HepG2 (cell line): ENCODE data around the gene DNAAF8. TPM values are rescaled to one million over a fixed set of nuclear protein-coding genes. Genes with fewer than 3 reads are reported as not detected.

Experiments used
- ATF3 ChIP-seq: sonication (generic); formaldehyde crosslinking; IDR thresholded peaks from 2 replicates; pipeline ENCODE4 v1.4.0; 2020; ENCODE audit warnings: missing genetic modification reagents
- CREB1 ChIP-seq, 2 experiments: fragments of 450-650 bp in 1 of 2; IDR thresholded peaks; 2 replicates each; pipeline ENCODE4 v1.6.1; 2016 to 2017; ENCODE audit warnings: control low read depth in 1 of 2, mild to moderate bottlenecking in 1 of 2, missing compliant biosample characterization in 1 of 2, missing genetic modification characterization in 1 of 2
- ELF4 ChIP-seq: sonication (generic); formaldehyde crosslinking; IDR thresholded peaks from 2 replicates; pipeline ENCODE4 v1.5.0; 2020; ENCODE audit warnings: missing genetic modification reagents, mild to moderate bottlenecking, moderate library complexity, borderline replicate concordance
- GLMP ChIP-seq: sonication (generic); formaldehyde crosslinking; IDR thresholded peaks from 2 replicates; pipeline ENCODE4 v1.9.0; 2021; ENCODE audit warnings: missing genetic modification reagents, mild to moderate bottlenecking, borderline replicate concordance
- HBP1 ChIP-seq: IDR thresholded peaks from 2 replicates; pipeline ENCODE4 v1.6.1; 2016; ENCODE audit warnings: low read depth, control low read depth
- HMG20B ChIP-seq: conservative IDR thresholded peaks from 2 replicates; pipeline ENCODE4 v1.6.1; 2016; ENCODE audit warnings: missing genetic modification reagents, missing compliant biosample characterization
- RCOR2 ChIP-seq: IDR thresholded peaks from 2 replicates; pipeline ENCODE4 v1.6.1; 2016; ENCODE audit warnings: missing biosample characterization, missing genetic modification reagents
- TBP ChIP-seq: sonication (generic); formaldehyde crosslinking; IDR thresholded peaks from 2 replicates; pipeline ENCODE4 v1.5.0; 2020; ENCODE audit warnings: missing genetic modification reagents
- UBTF ChIP-seq: sonication (generic); formaldehyde crosslinking; IDR thresholded peaks from 2 replicates; pipeline ENCODE4 v1.4.0; 2020; ENCODE audit warnings: mild to moderate bottlenecking, missing genetic modification reagents
- ZBTB3 ChIP-seq: sonication (generic); formaldehyde crosslinking; IDR thresholded peaks from 2 replicates; pipeline ENCODE4 v1.4.0; 2020; ENCODE audit warnings: low read depth, mild to moderate bottlenecking, moderate library complexity, missing genetic modification reagents, borderline replicate concordance
- ZFP1 ChIP-seq: IDR thresholded peaks from 2 replicates; pipeline ENCODE4 v1.6.1; 2016
- ZFY ChIP-seq: sonication (generic); formaldehyde crosslinking; IDR thresholded peaks from 2 replicates; pipeline ENCODE4 v1.4.0; 2020; ENCODE audit warnings: missing genetic modification reagents
- ZNF142 ChIP-seq: sonication (generic); formaldehyde crosslinking; IDR thresholded peaks from 2 replicates; pipeline ENCODE4 v1.4.0; 2020; ENCODE audit warnings: missing genetic modification reagents
- ZSCAN25 ChIP-seq: sonication (generic); formaldehyde crosslinking; IDR thresholded peaks from 2 replicates; pipeline ENCODE4 v1.8.0; 2022; ENCODE audit warnings: mild to moderate bottlenecking, missing genetic modification reagents
- polyA plus RNA-seq, 8 experiments: library from polyadenylated mRNA; depleted of rRNA in 3 of 8; stranded (reverse) in 7 of 8; unstranded in 1 of 8; fragments of >200 nt; fragmentation: Illumina TruSeq in 4 of 8; extraction: Trizol in 4 of 8; gene quantifications; 2 replicates each; pipeline versions ENCODE4 v1.2.1 to v1.2.3, GENCODE V29; 2011 to 2016; ENCODE audit warnings: low read depth in 4 of 8, missing spikeins in 1 of 8, mixed read lengths in 1 of 8; ENCODE audit not compliant: insufficient read depth in 1 of 8
- total RNA-seq, 5 experiments: library from RNA; depleted of rRNA; stranded (reverse); fragments of >200 nt; fragmentation: Illumina TruSeq; extraction: Trizol; gene quantifications; 2 replicates each; pipeline ENCODE4 v1.2.3, GENCODE V29; 2016; ENCODE audit warnings: low read depth in 1 of 5

DNAAF8 gene
- total and polyA plus RNA-seq, 2 of the 13 experiments (the other 11 are each of a cell fraction or from before 2014, with no cell fraction given), result 0.44 TPM; not detected in 1

GRCh38 chr16:4693296-4693955, 40.9 kb upstream of the DNAAF8 start, which contains the start of gene NUDT16L1 (continued):
- no peak for TF ChIP-seq ELF4
- TF ChIP-seq ZFY, result peak; percentile 80
- no peak for TF ChIP-seq ZFP1 (CRISPR knock-in tag)
- TF ChIP-seq CREB1 (IDR thresholded peaks at IDR 0.05), result peak; percentile 75
- no peak for TF ChIP-seq CREB1 (CRISPR knock-in tag; IDR thresholded peaks at IDR 0.05)
- TF ChIP-seq TBP, result no peak
- TF ChIP-seq ZSCAN25 (CRISPR knock-in tag), result peak; percentile 24; the same call in 1 of the 2 replicates
- TF ChIP-seq ATF3, result 0 out of 2 replicates have a peak, but pooled peaks have one; percentile 20
- TF ChIP-seq ZNF142 (CRISPR knock-in tag), result peak; percentile 13; the same call in 1 of the 2 replicates
- no peak for TF ChIP-seq RCOR2 (CRISPR knock-in tag)
- TF ChIP-seq HMG20B (CRISPR knock-in tag), result no peak
- TF ChIP-seq HBP1, result no peak
- TF ChIP-seq GLMP, result no peak
- peak; percentile 63 for TF ChIP-seq UBTF (CRISPR knock-in tag)
- TF ChIP-seq ZBTB3, result no peak
